GM12875 (cell line): Measurements from ENCODE around the gene PARP2.

Experiments
- H3K4me3 ChIP-seq: one replicate; pipeline ENCODE4 v1.5.1; 2011; ENCODE audit warnings: low read depth, low read length, control low read depth
- CTCF ChIP-seq: IDR thresholded peaks from 2 replicates; pipeline ENCODE4 v1.5.1; 2011; ENCODE audit warnings: low read depth, mild to moderate bottlenecking, control low read depth, inconsistent platforms, low read length, moderate library complexity, borderline replicate concordance; ENCODE audit not compliant: insufficient read depth

PARP2 gene

GRCh38 chr14:20383032-20383431, 39.6 kb downstream of the PARP2 start:
- no peak overlapping the region for H3K4me3 ChIP-seq
- no peak for TF ChIP-seq CTCF

GRCh38 chr14:20383636-20384035, 40.2 kb downstream of the PARP2 start:
- TF ChIP-seq CTCF = no peak
- H3K4me3 ChIP-seq = no peak overlapping the region

GRCh38 chr14:20384321-20384720, 40.9 kb downstream of the PARP2 start:
- no peak overlapping the region for H3K4me3 ChIP-seq
- TF ChIP-seq CTCF = no peak

- no peak overlapping the region for H3K4me3 ChIP-seq
- no peak for TF ChIP-seq CTCF
Observed at GRCh38 chr14:20384886-20385285, 41.5 kb downstream of the PARP2 start.

GRCh38 chr14:20386276-20386855, 42.9 kb downstream of the PARP2 start:
- H3K4me3 ChIP-seq = no peak overlapping the region
- no peak for TF ChIP-seq CTCF

GRCh38 chr14:20387576-20387975, 44.1 kb downstream of the PARP2 start:
- no peak for TF ChIP-seq CTCF

GRCh38 chr14:20388159-20388558, 44.7 kb downstream of the PARP2 start:
- TF ChIP-seq CTCF = no peak
- no peak overlapping the region for H3K4me3 ChIP-seq

More at GRCh38 chr14:20387576-20387975, 44.1 kb downstream of the PARP2 start:
- no peak overlapping the region for H3K4me3 ChIP-seq
